Right atrium auricular region (tissue), 2 donors: Measurements from ENCODE around the gene CCDC91. TPM values are rescaled to one million over a fixed set of nuclear protein-coding genes. Genes with fewer than 3 reads are reported as not detected.

Experiments
- DNase-seq: peaks from one replicate; pipeline ENCODE4 v3.0.0-alpha.2; 2019; ENCODE audit warnings: low spot score
- H3K27ac ChIP-seq, 2 donors: fragments of 200-600 bp; sonication (generic); 1 replicate in 1 of 2; 2 replicates in 1 of 2; pipeline ENCODE4 v1.5.1; 2016 to 2019
- H3K27me3 ChIP-seq, 2 donors: fragments of 200-600 bp; sonication (generic); one replicate each; pipeline versions ENCODE4 v1.5.1 to v1.6.0; 2017 to 2019
- H3K36me3 ChIP-seq: fragments of 200-600 bp; sonication (generic); one replicate; pipeline ENCODE4 v1.5.1; 2016
- H3K4me1 ChIP-seq, 2 donors: fragments of 200-600 bp; sonication (generic); one replicate each; pipeline versions ENCODE4 v1.5.1 to v1.6.0; 2017 to 2019
- H3K4me3 ChIP-seq, 2 donors: fragments of 200-600 bp; sonication (generic); 1 replicate in 1 of 2; 2 replicates in 1 of 2; pipeline ENCODE4 v1.5.1; 2017 to 2019; ENCODE audit warnings: mild to moderate bottlenecking in 1 of 2, moderate library complexity in 1 of 2
- H3K9me3 ChIP-seq, 2 donors: fragments of 200-600 bp; sonication (generic); one replicate each; pipeline ENCODE4 v1.5.1; 2019
- total RNA-seq, 2 donors: library from RNA; depleted of rRNA; stranded (reverse); fragments of >200 nt; gene quantifications; one replicate each; pipeline ENCODE4 v1.1.0, GENCODE V29; 2016
- TF ChIP-seq, protein P1 (sequence below), 2 donors: fragments of 200-600 bp; sonication (generic); IDR thresholded peaks; one replicate each; pipeline ENCODE4 v1.5.1; 2019; ENCODE audit warnings: antibody characterized with exemption in 2 of 2

CCDC91 gene
- total RNA-seq, 2 donors from 2014 or later = 33.6 to 36.1 TPM

- Histone ChIP-seq H3K27me3 (no peaks in the 10 kb centered on the region), H3K4me3 (no peak overlapping the region), H3K4me1 (no peaks in the 10 kb centered on the region), H3K36me3 (no peaks in the 10 kb centered on the region), H3K9me3 (no peaks in the 10 kb centered on the region), H3K27ac (no peak overlapping the region)
- no peak for DNase-seq
- TF ChIP-seq, protein P1, sequence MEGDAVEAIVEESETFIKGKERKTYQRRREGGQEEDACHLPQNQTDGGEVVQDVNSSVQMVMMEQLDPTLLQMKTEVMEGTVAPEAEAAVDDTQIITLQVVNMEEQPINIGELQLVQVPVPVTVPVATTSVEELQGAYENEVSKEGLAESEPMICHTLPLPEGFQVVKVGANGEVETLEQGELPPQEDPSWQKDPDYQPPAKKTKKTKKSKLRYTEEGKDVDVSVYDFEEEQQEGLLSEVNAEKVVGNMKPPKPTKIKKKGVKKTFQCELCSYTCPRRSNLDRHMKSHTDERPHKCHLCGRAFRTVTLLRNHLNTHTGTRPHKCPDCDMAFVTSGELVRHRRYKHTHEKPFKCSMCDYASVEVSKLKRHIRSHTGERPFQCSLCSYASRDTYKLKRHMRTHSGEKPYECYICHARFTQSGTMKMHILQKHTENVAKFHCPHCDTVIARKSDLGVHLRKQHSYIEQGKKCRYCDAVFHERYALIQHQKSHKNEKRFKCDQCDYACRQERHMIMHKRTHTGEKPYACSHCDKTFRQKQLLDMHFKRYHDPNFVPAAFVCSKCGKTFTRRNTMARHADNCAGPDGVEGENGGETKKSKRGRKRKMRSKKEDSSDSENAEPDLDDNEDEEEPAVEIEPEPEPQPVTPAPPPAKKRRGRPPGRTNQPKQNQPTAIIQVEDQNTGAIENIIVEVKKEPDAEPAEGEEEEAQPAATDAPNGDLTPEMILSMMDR (IDR thresholded peaks at IDR 0.05) = no peak
Measured at GRCh38 chr12:28242129-28242495, 51.9 kb downstream of the CCDC91 start.

GRCh38 chr12:28242496-28243309, 52.4 kb downstream of the CCDC91 start:
- TF ChIP-seq, protein P1 (IDR thresholded peaks at IDR 0.05) = no peak
- no peaks in the 10 kb centered on the region for H3K9me3 ChIP-seq
- H3K27ac ChIP-seq = no peak overlapping the region
- H3K27me3 ChIP-seq = no peaks in the 10 kb centered on the region
- no peak for DNase-seq
- H3K36me3 ChIP-seq = no peaks in the 10 kb centered on the region
- H3K4me1 ChIP-seq = no peaks in the 10 kb centered on the region
- no peak overlapping the region for H3K4me3 ChIP-seq

DNA sequence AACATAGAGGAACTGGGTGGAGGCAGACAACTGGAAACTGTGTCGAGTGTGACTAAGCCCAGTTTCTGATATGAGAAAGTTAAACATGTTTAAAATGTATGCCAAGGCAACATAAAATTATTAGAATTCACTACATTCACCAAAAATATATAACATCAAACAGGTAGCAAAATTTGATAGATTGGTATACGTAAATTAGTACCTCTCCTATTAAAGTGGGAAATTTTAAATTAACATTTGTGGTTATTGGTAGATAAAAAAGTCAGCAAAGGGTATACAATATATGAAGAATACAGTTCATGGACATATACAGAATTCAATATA, 53.0 kb downstream of the CCDC91 start:
- Histone ChIP-seq H3K27me3 (no peaks in the 10 kb centered on the region), H3K9me3 (no peaks in the 10 kb centered on the region), H3K36me3 (no peaks in the 10 kb centered on the region), H3K27ac (no peak overlapping the region), H3K4me1 (no peaks in the 10 kb centered on the region), H3K4me3 (no peak overlapping the region)
- no peak for DNase-seq
- TF ChIP-seq, protein P1 (IDR thresholded peaks at IDR 0.05) = no peak

DNA sequence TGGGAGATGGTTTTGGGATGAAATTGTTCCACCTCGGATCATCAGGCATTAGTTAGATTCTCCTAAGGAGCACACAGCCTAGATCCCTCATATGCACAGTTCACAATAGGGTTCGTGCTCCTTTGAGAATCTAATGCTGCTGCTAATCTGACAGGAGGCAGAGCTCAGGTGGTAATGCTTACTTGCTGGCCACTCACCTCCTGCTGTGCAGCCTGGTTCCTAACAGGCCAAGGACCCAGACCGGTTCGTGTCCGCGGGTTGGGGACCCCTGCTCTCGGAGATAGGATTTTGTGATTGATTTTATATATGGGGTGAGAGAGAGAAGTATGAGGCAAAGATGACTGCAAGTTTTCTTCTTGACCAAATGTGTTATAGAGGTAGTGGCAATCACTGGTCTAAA, 57.5 kb downstream of the CCDC91 start:
- Histone ChIP-seq H3K4me3 (no peak overlapping the region), H3K27me3 (no peaks in the 10 kb centered on the region), H3K36me3 (no peaks in the 10 kb centered on the region), H3K9me3 (no peaks in the 10 kb centered on the region), H3K4me1 (peaks cover 0 to 18% of the 10 kb centered on the region in 2 donors), H3K27ac (no peak overlapping the region)
- DNase-seq = no peak
- TF ChIP-seq, protein P1 (IDR thresholded peaks at IDR 0.05) = no peak

DNA sequence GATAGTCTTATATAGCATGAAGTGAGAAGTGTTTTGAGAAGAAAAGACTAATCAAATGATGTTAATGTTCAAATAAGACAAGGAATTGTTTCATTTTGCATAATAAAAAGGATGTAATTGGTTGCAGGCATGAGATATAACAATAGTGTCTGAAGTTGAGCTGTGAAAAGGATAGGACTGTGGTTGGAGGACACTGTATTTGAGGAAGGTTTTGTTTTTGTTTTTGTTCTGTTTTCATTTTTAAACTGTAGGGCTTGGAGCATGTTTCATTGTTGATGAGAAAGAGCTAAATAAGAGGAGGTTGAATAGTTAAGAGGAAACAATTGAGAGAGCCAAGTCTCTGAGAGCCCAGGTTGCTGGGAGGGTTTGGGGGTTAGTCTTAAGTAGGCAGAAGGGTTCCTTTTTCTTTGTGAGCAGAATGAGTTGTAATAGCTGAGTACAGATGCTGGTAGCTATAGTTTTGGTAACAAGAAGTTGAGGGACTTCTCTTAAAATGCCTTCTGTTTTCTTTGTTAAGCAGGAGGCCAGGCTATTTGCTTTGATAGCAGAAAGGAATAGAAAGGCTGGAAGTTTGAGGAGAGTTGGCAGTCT, 58.4 kb downstream of the CCDC91 start:
- no peaks in the 10 kb centered on the region for H3K36me3 ChIP-seq
- no peak overlapping the region for H3K4me3 ChIP-seq
- no peaks in the 10 kb centered on the region for H3K27me3 ChIP-seq
- H3K9me3 ChIP-seq = no peaks in the 10 kb centered on the region
- H3K4me1 ChIP-seq = peaks cover 0 to 18% of the 10 kb centered on the region in 2 donors
- H3K27ac ChIP-seq = no peak overlapping the region
- DNase-seq = no peak
- TF ChIP-seq, protein P1 (IDR thresholded peaks at IDR 0.05) = no peak
